ENCODE data around the gene TSPAN9. TPM values are rescaled to one million over a fixed set of nuclear protein-coding genes. Genes with fewer than 3 reads are reported as not detected.

Gene TSPAN9
- total RNA-seq, 1 experiment from 2014 or later: 13.2 TPM

DNA sequence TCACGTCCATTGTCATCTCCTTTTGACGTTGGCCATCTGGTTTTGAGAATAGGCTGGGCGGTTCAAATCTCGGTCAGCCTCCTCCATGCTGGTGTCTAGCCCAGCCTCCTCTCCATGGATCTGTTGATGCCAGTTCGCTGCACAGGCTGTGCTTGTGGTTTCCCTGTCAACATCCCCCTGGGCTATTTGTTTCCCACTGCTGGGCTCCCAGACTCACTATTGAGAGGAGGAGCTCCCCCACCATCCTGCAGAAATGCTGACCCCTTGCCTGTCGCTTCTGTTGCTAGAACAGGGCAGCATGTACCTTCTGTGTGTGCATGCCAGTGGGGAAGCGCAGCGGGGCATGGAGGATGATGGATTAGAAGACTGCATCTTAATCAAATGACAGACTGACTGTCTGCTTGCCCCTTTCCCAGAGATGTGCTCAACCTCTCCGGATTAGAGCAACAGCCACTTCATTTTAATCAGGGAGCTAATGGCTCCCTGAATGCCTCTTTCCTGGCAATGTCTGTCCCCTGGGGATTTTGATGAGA lies 170.5 kb downstream of the TSPAN9 start (continued):
- TF ChIP-seq ZNF274 (IDR thresholded peaks at IDR 0.05; ENCODE audit: low read depth, low read length) (no peak), TCF7L2 (IDR thresholded peaks at IDR 0.05; ENCODE audit: borderline replicate concordance, extremely low read depth, insufficient read depth, insufficient read length) (no peak), CTCF (IDR thresholded peaks at IDR 0.05 in 2 of 3, conservative IDR thresholded peaks at IDR 0.05 in 1 of 3; ENCODE audit: borderline replicate concordance in 1 of 3, insufficient read depth in 1 of 3, low read depth in 2 of 3, low read length in 2 of 3) (no peak), EZH2 (IDR thresholded peaks at IDR 0.05) (no peak), RAD21 (IDR thresholded peaks at IDR 0.05; ENCODE audit: low read depth) (no peak), ELF1 (IDR thresholded peaks at IDR 0.05; ENCODE audit: borderline replicate concordance, low read depth) (no peak), SP1 (IDR thresholded peaks at IDR 0.05; ENCODE audit: low read depth) (no peak), ZFX (IDR thresholded peaks at IDR 0.05) (no peak)

- DNase-seq (ENCODE audit: low read depth, low spot score) (no peak), ATAC-seq (no peak)
- Histone ChIP-seq H2AFZ (ENCODE audit: low read depth, low read length, poor library complexity, severe bottlenecking) (no peak overlapping the region), H3K27me3 (ENCODE audit: insufficient read depth, low read length) (no peaks in the 10 kb centered on the region), H3K4me1 (ENCODE audit: control insufficient read depth in 1 of 2, insufficient read depth in 2 of 2, low read length in 2 of 2) (no peaks in the 10 kb centered on the region), H3K9ac (ENCODE audit: low read length) (no peak overlapping the region), H3K4me3 (replicated peaks in 1 of 2; ENCODE audit: low read depth in 1 of 2, low read length in 2 of 2) (no peak overlapping the region), H3K4me2 (ENCODE audit: low read length) (no peak overlapping the region), H4K20me1 (ENCODE audit: insufficient read depth) (no peaks in the 10 kb centered on the region), H3K27ac (ENCODE audit: low read depth, low read length) (no peak overlapping the region), H3K9me3 (ENCODE audit: control insufficient read depth in 1 of 2, insufficient read depth in 1 of 2, low read depth in 1 of 2, low read length in 2 of 2) (no peaks in the 10 kb centered on the region), H3K79me2 (ENCODE audit: insufficient read depth, low read length) (no peaks in the 10 kb centered on the region), H3K9me2 (ENCODE audit: insufficient read depth) (no peaks in the 10 kb centered on the region), H3K36me3 (ENCODE audit: control insufficient read depth in 1 of 2, insufficient read depth in 2 of 2, low read length in 2 of 2) (no peaks in the 10 kb centered on the region)
- ChIA-PET RAD21 (ENCODE audit: low non-redundant PET in 1 of 2, low total read pairs in 2 of 2, uncharacterized antibody in 2 of 2, unreplicated experiment in 2 of 2) (no interaction called here), POLR2A (no interaction called here), CTCF (no interaction called here)
- no TSS peak for BruUV-seq (replicated peaks)
- intact Hi-C loops (cut with micrococcal nuclease): no loop called here
- TF ChIP-seq CTCF (IDR thresholded peaks at IDR 0.05 in 2 of 3, conservative IDR thresholded peaks at IDR 0.05 in 1 of 3; ENCODE audit: borderline replicate concordance in 1 of 3, insufficient read depth in 1 of 3, low read depth in 2 of 3, low read length in 2 of 3) (no peak), ZNF274 (IDR thresholded peaks at IDR 0.05; ENCODE audit: low read depth, low read length) (no peak), FOSL1 (IDR thresholded peaks at IDR 0.05; ENCODE audit: low read depth) (no peak), YY1 (IDR thresholded peaks at IDR 0.05; ENCODE audit: extremely low read depth, insufficient replicate concordance, low read depth, low read length) (no peak), JUND (IDR thresholded peaks at IDR 0.05) (no peak), SIN3A (IDR thresholded peaks at IDR 0.05; ENCODE audit: low read depth) (no peak), CBX3 (IDR thresholded peaks at IDR 0.05; ENCODE audit: low read depth) (no peak), TCF7L2 (IDR thresholded peaks at IDR 0.05; ENCODE audit: borderline replicate concordance, extremely low read depth, insufficient read depth, insufficient read length) (no peak), POLR2AphosphoS5 (IDR thresholded peaks at IDR 0.05; ENCODE audit: low read depth, low read length) (no peak), SRF (IDR thresholded peaks at IDR 0.05; ENCODE audit: low read depth) (no peak), ATF3 (IDR thresholded peaks at IDR 0.05) (no peak), ELF1 (IDR thresholded peaks at IDR 0.05; ENCODE audit: borderline replicate concordance, low read depth) (no peak)
- TF ChIP-seq, protein P1, sequence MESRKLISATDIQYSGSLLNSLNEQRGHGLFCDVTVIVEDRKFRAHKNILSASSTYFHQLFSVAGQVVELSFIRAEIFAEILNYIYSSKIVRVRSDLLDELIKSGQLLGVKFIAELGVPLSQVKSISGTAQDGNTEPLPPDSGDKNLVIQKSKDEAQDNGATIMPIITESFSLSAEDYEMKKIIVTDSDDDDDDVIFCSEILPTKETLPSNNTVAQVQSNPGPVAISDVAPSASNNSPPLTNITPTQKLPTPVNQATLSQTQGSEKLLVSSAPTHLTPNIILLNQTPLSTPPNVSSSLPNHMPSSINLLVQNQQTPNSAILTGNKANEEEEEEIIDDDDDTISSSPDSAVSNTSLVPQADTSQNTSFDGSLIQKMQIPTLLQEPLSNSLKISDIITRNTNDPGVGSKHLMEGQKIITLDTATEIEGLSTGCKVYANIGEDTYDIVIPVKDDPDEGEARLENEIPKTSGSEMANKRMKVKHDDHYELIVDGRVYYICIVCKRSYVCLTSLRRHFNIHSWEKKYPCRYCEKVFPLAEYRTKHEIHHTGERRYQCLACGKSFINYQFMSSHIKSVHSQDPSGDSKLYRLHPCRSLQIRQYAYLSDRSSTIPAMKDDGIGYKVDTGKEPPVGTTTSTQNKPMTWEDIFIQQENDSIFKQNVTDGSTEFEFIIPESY (IDR thresholded peaks at IDR 0.05; ENCODE audit: extremely low read depth, insufficient replicate concordance, low read length): no peak
Measured at GRCh38 chr12:3249081-3249800, 172.1 kb downstream of the TSPAN9 start.

All from HCT116 (cell line).